CD4-positive, alpha-beta memory T cell (primary cell): ENCODE measurements around the gene ADSL. TPM values are rescaled to one million over a fixed set of nuclear protein-coding genes. Genes with fewer than 3 reads are reported as not detected.

Experiments used
- CTCF ChIA-PET: fragments of 350-600 bp; sonication (Branson Sonifier 250); formaldehyde crosslinking; loops from one replicate; lab custom pipeline; 2021; ENCODE audit warnings: inconsistent platforms; ENCODE audit not compliant: partially characterized antibody; lab: Charles Lee
- POLR2A ChIA-PET: fragments of 350-600 bp; sonication (Branson Sonifier 250); formaldehyde crosslinking; loops from one replicate; lab custom pipeline; 2021; ENCODE audit not compliant: partially characterized antibody; lab: Charles Lee
- DNase-seq, 5 donors: peaks; one replicate each; pipeline versions ENCODE4 v3.0.0 to v3.0.0-alpha.2; 2020 to 2022; ENCODE audit warnings: mixed read lengths in 1 of 5
- H3K27ac ChIP-seq: one replicate; pipeline ENCODE4 v1.7.0; 2013; ENCODE audit warnings: low read depth, low read length
- H3K27me3 ChIP-seq: 2 replicates; pipeline ENCODE4 v1.7.0; 2013; ENCODE audit warnings: mild to moderate bottlenecking, low read length, moderate library complexity; ENCODE audit not compliant: insufficient read depth
- H3K36me3 ChIP-seq: 2 replicates; pipeline ENCODE4 v1.7.0; 2013; ENCODE audit warnings: mild to moderate bottlenecking, low read length, moderate library complexity; ENCODE audit not compliant: insufficient read depth
- H3K4me1 ChIP-seq: 2 replicates; pipeline ENCODE4 v1.7.0; 2013; ENCODE audit warnings: mild to moderate bottlenecking, low read length, moderate library complexity; ENCODE audit not compliant: insufficient read depth
- H3K4me3 ChIP-seq, 2 donors: one replicate each; pipeline ENCODE4 v1.7.0; 2013; ENCODE audit warnings: low read length in 2 of 2, mild to moderate bottlenecking in 1 of 2
- H3K9me3 ChIP-seq, 2 donors: one replicate each; pipeline ENCODE4 v1.7.0; 2013; ENCODE audit warnings: low read length in 2 of 2, control low read depth in 1 of 2; ENCODE audit not compliant: control insufficient read depth in 1 of 2
- H3K27ac Mint-ChIP-seq, 7 donors: one replicate each; pipeline ENCODE4 v1.8.0; 2020 to 2021; ENCODE audit warnings: mixed read lengths in 7 of 7, mild to moderate bottlenecking in 6 of 7, inconsistent platforms in 3 of 7, moderate library complexity in 3 of 7
- H3K27me3 Mint-ChIP-seq, 2 donors: one replicate each; pipeline ENCODE4 v1.8.0; 2020 to 2021; ENCODE audit warnings: mixed read lengths in 2 of 2
- H3K36me3 Mint-ChIP-seq, 2 donors: one replicate each; pipeline ENCODE4 v1.8.0; 2020 to 2021; ENCODE audit warnings: mixed read lengths in 2 of 2, inconsistent platforms in 1 of 2, mild to moderate bottlenecking in 1 of 2
- H3K4me1 Mint-ChIP-seq, 4 donors: one replicate each; pipeline ENCODE4 v1.8.0; 2020 to 2021; ENCODE audit warnings: mixed read lengths in 4 of 4, mild to moderate bottlenecking in 1 of 4
- H3K4me3 Mint-ChIP-seq, 8 donors: one replicate each; pipeline ENCODE4 v1.8.0; 2020 to 2021; ENCODE audit warnings: mixed read lengths in 8 of 8, mild to moderate bottlenecking in 7 of 8, moderate library complexity in 6 of 8, inconsistent platforms in 3 of 8
- H3K9me3 Mint-ChIP-seq, 8 donors: one replicate each; pipeline ENCODE4 v1.8.0; 2020 to 2021; ENCODE audit warnings: mixed read lengths in 8 of 8, mild to moderate bottlenecking in 5 of 8, inconsistent platforms in 3 of 8, moderate library complexity in 1 of 8
- intact Hi-C: fragments of 100-400 bp; cut with micrococcal nuclease; formaldehyde crosslinking; loops from one replicate; pipeline ENCODE4 v1.15.1; 2023
- polyA plus RNA-seq, 2 donors: library from polyadenylated mRNA; unstranded; fragments of 300-500 nt; fragmentation: Illumina TruSeq; gene quantifications; one replicate each; pipeline ENCODE4 v1.2.3, GENCODE V29; 2021
- total RNA-seq, 2 experiments: library from RNA; stranded (reverse); gene quantifications; one replicate each; pipeline ENCODE4 v1.2.3, GENCODE V29; 2021

ADSL gene
- 10 to 100 TPM; 63.3 to 81.1 TPM for total RNA-seq
- 100 to 1,000 TPM; 138 to 199 TPM for polyA plus RNA-seq

- H3K4me1 ChIP-seq, result peaks cover 63% of the 10 kb centered on the region
- H3K4me3 Mint-ChIP-seq, result peak within 1 kb of the TSS; percentile 92 to 99 (median 98)
- peak; percentile 81 to 86 (median 84) for DNase-seq
- H3K9me3 Mint-ChIP-seq, result peaks cover 0 to 4% (median 0%) of the 10 kb centered on the region in 8 donors
- no peaks in the 10 kb centered on the region for H3K27me3 ChIP-seq
- peak within 1 kb of the TSS; percentile 92 to 99 (median 98) for H3K27ac Mint-ChIP-seq
- no peaks in the 10 kb centered on the region for H3K27me3 Mint-ChIP-seq
- H3K36me3 ChIP-seq, result peaks cover 23% of the 10 kb centered on the region
- H3K36me3 Mint-ChIP-seq, result peaks cover 11 to 26% of the 10 kb centered on the region in 2 donors
- CTCF ChIA-PET, result interaction anchor here (0.6 to 8.3 kb wide), 28 partner anchors 8 to 812 kb away, joined by 3 to 123 read pairs (median 7); partner anchors contain the start of gene TNRC6B
- H3K4me3 ChIP-seq, result peak within 1 kb of the TSS; percentile 91 to 95
- intact Hi-C loops, result loop anchor here (1.0 to 5.0 kb wide), 8 partner anchors 11 to 444 kb away; partner anchors contain the start of genes GRAP2 and TNRC6B
- peak within 1 kb of the TSS; percentile 81 for H3K27ac ChIP-seq
- peaks cover 37 to 70% (median 51%) of the 10 kb centered on the region in 4 donors for H3K4me1 Mint-ChIP-seq
- H3K9me3 ChIP-seq, result no peaks in the 10 kb centered on the region
- POLR2A ChIA-PET, result interaction anchor here (0.5 to 5.1 kb wide), 39 partner anchors 12 to 826 kb away, joined by 3 to 144 read pairs (median 5); partner anchors contain the start of genes ATF4, MRTFA, RPS19BP1 and SGSM3
These were observed at the start of gene ADSL for GRCh38 chr22:40346185-40347118. TSS of gene ADSL (plus strand) at chr22:40346500. CDS start at chr22:40346559, 59 bp downstream.

GRCh38 chr22:40300316-40300715 is 46.0 kb upstream of the ADSL start:
- no peaks in the 10 kb centered on the region for H3K27me3 ChIP-seq
- Mint-ChIP-seq H3K27ac (peak overlapping the region in 2 of 7 donors; percentile 22 to 41), H3K9me3 (no peaks in the 10 kb centered on the region), H3K4me1 (peaks cover 5 to 16% (median 10%) of the 10 kb centered on the region in 4 donors), H3K36me3 (peaks cover 46 to 59% of the 10 kb centered on the region in 2 donors), H3K27me3 (no peaks in the 10 kb centered on the region), H3K4me3 (no peak overlapping the region)
- no peak for DNase-seq
- intact Hi-C loops, result no loop called here
- peaks cover 40% of the 10 kb centered on the region for H3K36me3 ChIP-seq
- no peak overlapping the region for H3K27ac ChIP-seq
- POLR2A ChIA-PET, result interaction anchor here (1.4 to 1.8 kb wide), 3 partner anchors 10 to 38 kb away, joined by 4 to 6 read pairs (median 4); no protein-coding TSS in a partner anchor
- H3K4me3 ChIP-seq, result no peak overlapping the region
- no peaks in the 10 kb centered on the region for H3K9me3 ChIP-seq
- CTCF ChIA-PET, result interaction anchor here (1.2 to 2.1 kb wide), 2 partner anchors 13 to 47 kb away, joined by 3 to 10 read pairs; no protein-coding TSS in a partner anchor
- no peaks in the 10 kb centered on the region for H3K4me1 ChIP-seq

- Histone ChIP-seq H3K4me3 (no peak overlapping the region), H3K27me3 (no peaks in the 10 kb centered on the region), H3K36me3 (peaks cover 40% of the 10 kb centered on the region), H3K4me1 (no peaks in the 10 kb centered on the region), H3K27ac (no peak overlapping the region), H3K9me3 (no peaks in the 10 kb centered on the region)
- no peaks in the 10 kb centered on the region for H3K27me3 Mint-ChIP-seq
- no peak for DNase-seq
- peaks cover 5 to 17% (median 7%) of the 10 kb centered on the region in 4 donors for H3K4me1 Mint-ChIP-seq
- intact Hi-C loops, result no loop called here
- POLR2A ChIA-PET, result interaction anchor here (1.4 to 1.8 kb wide), 2 partner anchors 11 to 22 kb away, joined by 4 to 6 read pairs; no protein-coding TSS in a partner anchor
- no peaks in the 10 kb centered on the region for H3K9me3 Mint-ChIP-seq
- CTCF ChIA-PET, result interaction anchor here (1.2 to 2.1 kb wide), 2 partner anchors 14 to 47 kb away, joined by 3 to 10 read pairs; no protein-coding TSS in a partner anchor
- peak overlapping the region in 1 of 7 donors; percentile 69 for H3K27ac Mint-ChIP-seq
- H3K4me3 Mint-ChIP-seq, result no peak overlapping the region
- peaks cover 44 to 57% of the 10 kb centered on the region in 2 donors for H3K36me3 Mint-ChIP-seq
These were observed 45.2 kb upstream of the ADSL start for GRCh38 chr22:40300884-40301672.

GRCh38 chr22:40302149-40302548 is 44.2 kb upstream of the ADSL start:
- no peak overlapping the region for H3K4me3 Mint-ChIP-seq
- ChIA-PET CTCF (no interaction called here), POLR2A (interaction anchor here (1.0 kb wide), 1 partner anchor 32 kb away, joined by 3 read pairs; no protein-coding TSS in a partner anchor)
- Histone ChIP-seq H3K4me1 (no peaks in the 10 kb centered on the region), H3K27ac (no peak overlapping the region), H3K9me3 (no peaks in the 10 kb centered on the region), H3K36me3 (peaks cover 35% of the 10 kb centered on the region), H3K4me3 (no peak overlapping the region), H3K27me3 (no peaks in the 10 kb centered on the region)
- H3K4me1 Mint-ChIP-seq, result peaks cover 5 to 15% (median 7%) of the 10 kb centered on the region in 4 donors
- intact Hi-C loops, result no loop called here
- DNase-seq, result no peak
- no peaks in the 10 kb centered on the region for H3K27me3 Mint-ChIP-seq
- H3K36me3 Mint-ChIP-seq, result peaks cover 39 to 50% of the 10 kb centered on the region in 2 donors
- no peaks in the 10 kb centered on the region for H3K9me3 Mint-ChIP-seq
- peak overlapping the region in 2 of 7 donors; percentile 18 to 29 for H3K27ac Mint-ChIP-seq

GRCh38 chr22:40305625-40306024 is 40.7 kb upstream of the ADSL start:
- Mint-ChIP-seq H3K27ac (peak overlapping the region in 5 of 7 donors; percentile 20 to 84 (median 48)), H3K4me1 (peaks cover 24 to 34% (median 27%) of the 10 kb centered on the region in 4 donors), H3K4me3 (no peak overlapping the region), H3K9me3 (peaks cover 0 to 2% (median 0%) of the 10 kb centered on the region in 8 donors), H3K36me3 (peaks cover 51 to 67% of the 10 kb centered on the region in 2 donors), H3K27me3 (no peaks in the 10 kb centered on the region)
- Histone ChIP-seq H3K4me3 (no peak overlapping the region), H3K36me3 (peaks cover 63% of the 10 kb centered on the region), H3K27me3 (no peaks in the 10 kb centered on the region), H3K27ac (no peak overlapping the region), H3K9me3 (no peaks in the 10 kb centered on the region), H3K4me1 (peaks cover 14% of the 10 kb centered on the region)
- DNase-seq, result no peak
- ChIA-PET POLR2A (interaction anchor here (1.0 to 1.2 kb wide), 2 partner anchors 16 to 48 kb away, joined by 3 to 4 read pairs; no protein-coding TSS in a partner anchor), CTCF (no interaction called here)
- intact Hi-C loops, result no loop called here

- no peaks in the 10 kb centered on the region for H3K9me3 ChIP-seq
- Mint-ChIP-seq H3K4me3 (peak overlapping the region in 3 of 8 donors; percentile 43 to 53 (median 46)), H3K36me3 (peaks cover 67 to 84% of the 10 kb centered on the region in 2 donors), H3K9me3 (peaks cover 0 to 2% (median 0%) of the 10 kb centered on the region in 8 donors), H3K4me1 (peaks cover 23 to 40% (median 32%) of the 10 kb centered on the region in 4 donors), H3K27me3 (no peaks in the 10 kb centered on the region), H3K27ac (peak overlapping the region; percentile 1 to 92 (median 76))
- H3K36me3 ChIP-seq, result peaks cover 65% of the 10 kb centered on the region
- intact Hi-C loops, result no loop called here
- CTCF ChIA-PET, result interaction anchor here (1.5 to 2.7 kb wide), 2 partner anchors 8 to 38 kb away, joined by 5 to 13 read pairs; no protein-coding TSS in a partner anchor
- DNase-seq, result no peak
- no peak overlapping the region for H3K27ac ChIP-seq
- POLR2A ChIA-PET, result interaction anchor here (1.0 to 2.2 kb wide), 5 partner anchors 27 to 265 kb away, joined by 4 to 13 read pairs (median 6); partner anchors contain the start of gene ADSL
- H3K27me3 ChIP-seq, result no peaks in the 10 kb centered on the region
- H3K4me3 ChIP-seq, result no peak overlapping the region
- peaks cover 14% of the 10 kb centered on the region for H3K4me1 ChIP-seq
These were observed 37.2 kb upstream of the ADSL start for GRCh38 chr22:40308999-40309573.
